Keratinocyte (primary cell): ENCODE measurements around the gene MCTP2.

Source experiments
- EZH2 ChIP-seq: IDR thresholded peaks from one replicate; pipeline ENCODE4 v1.6.1; 2012; ENCODE audit warnings: inconsistent platforms, mild to moderate bottlenecking, low read length, moderate library complexity
- TF ChIP-seq, protein P1 (sequence below), 3 experiments: IDR thresholded peaks in 1 of 3; conservative IDR thresholded peaks in 1 of 3; optimal IDR thresholded peaks in 1 of 3; 2 replicates in 2 of 3; 3 replicates in 1 of 3; pipeline versions ENCODE3 to v1.5.1; 2011; ENCODE audit warnings: low read length in 3 of 3, mild to moderate bottlenecking in 3 of 3, moderate library complexity in 2 of 3, control low read depth in 1 of 3, inconsistent platforms in 1 of 3; ENCODE audit not compliant: insufficient read depth in 2 of 3; ENCODE audit errors: extremely low read depth in 1 of 3

DNA sequence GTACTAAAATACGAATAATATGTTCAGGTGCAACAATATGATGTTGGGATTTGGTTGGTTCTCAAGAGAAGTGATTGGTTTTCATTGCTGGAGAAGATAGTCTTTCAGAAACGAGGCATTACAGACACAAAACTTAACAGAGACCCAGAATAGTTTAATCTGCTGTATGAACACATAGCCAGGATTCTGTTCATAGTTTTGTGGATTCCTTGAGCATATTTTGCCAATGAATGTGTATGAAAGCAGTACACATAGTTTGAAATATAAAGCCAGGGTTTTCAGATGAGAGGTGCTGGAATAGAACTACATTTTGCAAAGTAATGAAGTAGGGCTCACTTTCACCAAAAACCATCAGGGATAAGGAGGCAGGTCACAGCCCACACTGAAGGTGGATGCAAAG lies 5.7 kb upstream of the MCTP2 start:
- TF ChIP-seq, protein P1, sequence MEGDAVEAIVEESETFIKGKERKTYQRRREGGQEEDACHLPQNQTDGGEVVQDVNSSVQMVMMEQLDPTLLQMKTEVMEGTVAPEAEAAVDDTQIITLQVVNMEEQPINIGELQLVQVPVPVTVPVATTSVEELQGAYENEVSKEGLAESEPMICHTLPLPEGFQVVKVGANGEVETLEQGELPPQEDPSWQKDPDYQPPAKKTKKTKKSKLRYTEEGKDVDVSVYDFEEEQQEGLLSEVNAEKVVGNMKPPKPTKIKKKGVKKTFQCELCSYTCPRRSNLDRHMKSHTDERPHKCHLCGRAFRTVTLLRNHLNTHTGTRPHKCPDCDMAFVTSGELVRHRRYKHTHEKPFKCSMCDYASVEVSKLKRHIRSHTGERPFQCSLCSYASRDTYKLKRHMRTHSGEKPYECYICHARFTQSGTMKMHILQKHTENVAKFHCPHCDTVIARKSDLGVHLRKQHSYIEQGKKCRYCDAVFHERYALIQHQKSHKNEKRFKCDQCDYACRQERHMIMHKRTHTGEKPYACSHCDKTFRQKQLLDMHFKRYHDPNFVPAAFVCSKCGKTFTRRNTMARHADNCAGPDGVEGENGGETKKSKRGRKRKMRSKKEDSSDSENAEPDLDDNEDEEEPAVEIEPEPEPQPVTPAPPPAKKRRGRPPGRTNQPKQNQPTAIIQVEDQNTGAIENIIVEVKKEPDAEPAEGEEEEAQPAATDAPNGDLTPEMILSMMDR (optimal IDR thresholded peaks at IDR 0.05 in 1 of 3, IDR thresholded peaks at IDR 0.05 in 1 of 3, conservative IDR thresholded peaks at IDR 0.05 in 1 of 3; ENCODE audit: extremely low read depth in 1 of 3, insufficient read depth in 2 of 3, low read length in 3 of 3) = no peak
- TF ChIP-seq EZH2 = no peak
